NCI-H345 (cell line): Measurements from ENCODE around the gene SLC35F3.

ENCODE experiments used
- DNase-seq: peaks from one replicate; lab custom pipeline; 2025; lab: John Stamatoyannopoulos, UW

Gene SLC35F3

DNA sequence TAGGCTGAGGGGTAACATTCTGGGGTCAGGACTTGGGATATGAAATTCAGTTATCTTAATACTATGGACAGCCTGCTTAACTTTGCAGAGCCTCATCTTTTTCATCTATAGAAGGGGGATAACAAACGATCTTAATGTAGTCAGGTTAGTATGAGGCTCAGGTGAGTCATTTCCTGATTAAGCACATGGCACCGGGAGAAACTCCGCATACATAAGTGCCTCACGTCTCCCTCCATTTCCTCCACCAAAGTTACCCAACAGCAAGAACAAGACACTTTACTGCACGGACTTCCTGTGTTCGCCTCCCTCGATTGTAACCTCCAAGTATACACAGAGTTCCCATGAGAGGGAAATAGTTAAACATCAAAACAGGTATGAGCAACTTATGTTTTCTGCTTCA lies 356.1 kb downstream of the SLC35F3 start:
- no peak for DNase-seq

DNA sequence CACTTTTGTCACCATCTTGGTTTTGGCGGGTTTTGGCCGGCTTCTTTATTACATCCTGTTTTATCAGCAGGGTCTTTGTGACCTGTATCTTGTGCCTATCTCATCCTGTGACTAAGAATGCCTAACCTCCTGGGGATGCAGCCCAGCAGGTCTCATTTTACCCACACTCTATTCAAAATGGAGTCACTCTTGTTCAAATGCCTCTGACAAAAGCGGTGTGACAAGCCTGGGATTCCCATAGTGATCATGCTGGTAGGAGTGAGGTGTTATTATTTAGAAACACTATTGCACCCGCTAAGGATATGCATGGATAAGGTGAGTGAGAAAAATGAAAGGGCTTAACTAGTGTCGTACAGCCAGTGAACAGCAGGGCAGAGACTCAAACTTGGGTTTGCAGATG lies 357.1 kb downstream of the SLC35F3 start:
- no peak for DNase-seq

DNA sequence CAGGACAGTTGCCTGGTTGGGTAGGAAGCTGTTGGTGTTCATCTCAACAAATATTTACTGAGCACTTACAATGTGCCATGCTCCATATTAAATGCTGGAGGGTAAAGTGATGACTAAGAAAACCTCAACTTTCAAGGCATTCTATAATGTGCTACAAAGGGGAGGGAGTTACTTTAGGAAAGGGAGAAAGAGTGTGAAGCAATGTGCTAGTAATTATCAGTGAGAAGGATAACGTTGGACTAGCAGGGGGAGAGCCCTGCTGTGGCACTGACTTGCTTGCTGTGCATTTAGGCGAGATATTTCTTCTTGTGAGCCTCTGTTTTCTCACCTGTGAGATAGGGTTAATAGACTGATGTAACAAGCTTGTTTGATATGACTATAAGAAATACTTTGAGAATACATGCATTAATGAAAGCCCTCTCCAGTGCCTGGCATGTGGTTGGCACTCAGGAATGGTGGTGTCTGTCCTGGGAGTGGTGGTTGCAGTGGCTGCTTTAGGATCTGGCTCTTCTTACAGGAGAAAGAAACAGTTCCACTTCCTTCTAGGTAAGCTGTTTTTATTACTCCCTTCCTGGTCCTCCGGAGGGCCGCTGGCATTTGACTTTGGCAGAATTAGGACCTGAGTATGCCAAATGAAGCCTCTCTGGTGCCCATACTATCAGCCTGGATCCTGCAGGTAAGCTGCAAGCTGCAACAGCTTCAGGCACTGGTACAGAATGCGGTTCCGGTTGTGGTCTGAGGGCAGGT lies 357.7 kb downstream of the SLC35F3 start:
- no peak for DNase-seq

DNA sequence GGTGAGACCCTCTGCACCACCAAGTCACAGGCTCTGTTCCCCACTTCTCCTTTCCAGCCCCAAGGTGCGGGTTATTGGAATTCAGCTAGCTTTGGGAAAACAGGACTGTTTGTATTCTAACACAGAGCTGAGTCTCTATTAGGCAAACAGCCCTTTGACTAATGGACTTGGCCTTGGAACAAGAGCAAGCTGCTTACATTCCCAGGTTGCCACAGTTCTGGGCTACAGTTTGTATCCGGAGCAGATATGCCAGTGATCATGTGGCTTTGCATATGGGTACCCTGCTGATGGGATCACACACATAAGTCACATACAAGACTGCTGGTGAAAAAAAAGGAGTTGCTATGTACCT lies 358.3 kb downstream of the SLC35F3 start:
- no peak for DNase-seq

DNA sequence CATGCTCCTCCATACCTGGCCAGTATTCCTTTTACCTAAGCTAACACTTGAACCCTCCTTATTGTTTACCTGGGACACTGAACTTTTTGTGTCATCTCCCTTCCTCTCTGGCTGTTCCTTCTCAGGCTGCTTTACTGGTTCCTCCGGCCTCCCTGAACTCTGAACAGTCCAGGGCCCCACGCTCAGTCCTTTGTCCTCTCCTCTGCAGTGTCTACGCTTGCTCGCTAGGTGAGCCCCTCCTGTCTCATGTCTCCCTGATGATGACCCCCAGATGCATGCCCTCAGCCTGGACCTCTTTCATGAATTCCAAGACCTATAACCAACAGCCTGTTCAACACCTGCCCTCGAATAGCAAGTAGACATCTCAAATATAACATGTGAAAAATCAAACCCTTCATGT lies 360.4 kb downstream of the SLC35F3 start:
- DNase-seq = no peak

DNA sequence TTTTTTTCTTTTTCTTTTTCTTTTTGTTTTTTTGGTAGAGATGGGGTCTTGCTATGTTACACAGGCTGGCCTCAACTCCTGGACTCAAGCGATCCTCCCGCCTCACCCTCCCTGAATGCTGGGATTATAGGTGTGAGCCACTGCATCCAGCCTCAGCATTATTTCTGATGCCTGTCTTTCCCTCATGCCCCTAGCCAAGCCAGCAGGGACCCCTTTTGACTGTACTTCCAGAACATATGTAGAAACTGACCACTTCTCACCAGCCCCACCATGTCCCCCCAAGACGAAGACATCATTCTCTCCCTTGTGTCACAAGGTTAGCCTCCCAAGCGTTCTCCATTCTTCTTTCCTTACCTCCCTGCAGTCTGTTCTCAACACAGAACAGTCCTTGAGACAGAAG lies 360.8 kb downstream of the SLC35F3 start:
- DNase-seq = no peak

DNA sequence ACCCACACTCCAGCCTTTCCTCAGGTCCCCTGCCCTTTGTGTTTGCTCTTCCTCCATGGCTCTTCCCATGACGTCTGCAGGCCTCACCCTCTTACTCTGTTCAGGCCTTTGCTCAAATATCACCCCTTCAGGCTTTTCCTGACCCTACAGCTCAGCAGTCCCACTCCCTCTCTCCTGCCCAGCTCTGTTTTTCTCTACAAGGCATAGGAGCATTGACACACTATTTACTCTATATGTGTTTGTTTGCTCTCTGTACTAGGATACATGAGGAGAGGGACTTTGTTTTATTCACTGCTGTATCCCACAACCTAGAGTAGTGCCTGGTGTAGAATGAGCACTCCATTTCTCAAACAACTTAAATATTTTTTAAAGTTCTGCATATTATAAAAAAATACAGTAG lies 361.4 kb downstream of the SLC35F3 start:
- peak; percentile 79 for DNase-seq

DNA sequence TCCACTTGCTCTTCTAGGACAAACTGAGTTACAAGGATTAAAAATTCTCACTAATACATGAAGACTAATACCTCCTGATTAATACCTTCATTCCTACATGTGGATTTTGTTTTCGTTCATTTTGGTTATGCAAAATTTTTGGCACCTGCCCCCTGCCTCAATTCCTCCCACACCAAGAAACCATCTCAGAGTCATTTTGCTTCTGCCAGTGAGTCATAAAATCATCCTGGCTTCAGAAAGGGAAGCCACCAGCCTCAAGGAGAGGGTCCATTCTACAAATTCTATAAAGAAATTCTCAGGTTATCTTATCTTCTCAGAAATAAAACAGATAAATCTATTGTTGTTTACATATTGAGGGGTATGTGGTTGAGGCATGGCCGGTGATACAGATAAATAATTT lies 365.6 kb downstream of the SLC35F3 start:
- DNase-seq = no peak

DNA sequence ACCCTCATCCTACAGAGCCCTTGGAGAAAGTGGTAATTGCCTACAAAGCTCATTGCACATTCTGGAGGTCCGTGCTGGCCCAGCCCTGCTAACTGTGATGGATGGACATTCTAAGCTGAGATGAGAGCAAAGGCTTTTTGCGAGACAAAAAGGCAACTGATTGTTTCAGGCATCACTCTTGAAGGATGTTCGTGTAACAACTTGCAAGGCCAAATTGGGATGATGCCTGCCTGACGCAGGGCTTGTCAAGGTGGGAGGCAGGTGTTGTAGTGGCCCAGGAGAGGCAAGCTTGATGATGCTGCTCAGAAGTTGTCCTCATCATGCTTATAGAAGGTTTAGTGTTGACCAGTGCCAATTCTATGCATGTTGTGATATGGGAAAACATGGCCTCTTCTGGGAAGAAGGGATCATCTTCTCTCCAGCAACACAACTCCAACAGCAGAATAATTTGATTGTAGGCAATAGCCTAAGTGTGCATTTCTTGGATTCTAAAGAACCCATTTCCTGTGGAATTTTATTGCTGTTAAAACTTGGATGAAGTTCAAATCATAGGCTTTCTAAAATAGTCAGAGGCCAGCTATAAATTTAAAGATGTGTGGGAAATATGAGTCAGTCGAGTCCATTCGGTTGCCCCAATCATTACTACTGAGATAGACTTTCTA lies 366.2 kb downstream of the SLC35F3 start:
- no peak for DNase-seq

DNA sequence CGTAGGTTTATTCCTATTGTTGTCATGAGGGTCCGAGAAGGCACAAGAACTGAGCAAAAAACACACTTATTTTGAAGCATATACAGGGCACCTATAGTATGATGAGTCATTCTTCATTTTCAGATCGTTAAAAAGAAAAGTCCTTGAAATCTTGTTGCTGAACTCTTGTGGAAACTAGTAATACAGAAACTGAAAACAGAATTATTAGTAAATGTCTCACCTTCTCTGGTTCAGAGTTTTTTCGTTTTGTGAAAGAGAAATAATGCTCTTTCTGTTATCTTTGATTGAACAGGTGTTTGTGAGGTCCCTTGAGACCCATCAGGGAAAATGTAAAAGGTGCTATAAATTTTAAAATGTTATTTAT lies 366.7 kb downstream of the SLC35F3 start:
- no peak for DNase-seq

DNA sequence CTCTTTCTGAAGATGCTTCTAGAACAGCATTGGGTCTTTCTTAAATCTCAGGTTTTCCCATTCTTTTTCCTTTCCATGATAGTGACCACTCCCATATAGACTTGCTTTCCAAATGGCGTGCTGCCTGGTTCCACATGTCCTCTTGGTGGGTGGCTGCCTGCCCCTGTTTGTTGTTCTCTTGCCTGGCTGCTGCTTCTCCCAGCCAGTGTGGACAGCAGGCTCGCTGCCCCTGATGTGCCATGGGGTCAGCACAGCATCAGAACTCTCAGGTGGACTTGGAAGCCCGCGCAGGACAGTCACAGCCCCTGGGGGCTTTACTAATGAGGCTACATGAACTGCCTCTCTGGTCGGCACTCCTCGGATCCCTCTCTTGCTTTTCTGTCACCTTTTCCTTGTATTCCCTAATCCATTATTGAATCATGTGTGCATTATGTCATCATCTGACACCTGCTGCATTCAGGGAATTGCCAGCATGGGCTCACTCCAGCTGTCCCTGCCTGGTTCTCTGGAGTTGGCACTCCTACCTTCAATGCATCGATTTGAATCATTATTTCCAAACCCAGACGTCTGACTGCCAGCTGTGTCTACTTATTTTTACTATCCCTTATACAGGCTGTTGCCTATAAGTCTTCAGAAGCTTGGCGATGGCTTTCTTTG lies 368.3 kb downstream of the SLC35F3 start:
- DNase-seq = peak; percentile 92

DNA sequence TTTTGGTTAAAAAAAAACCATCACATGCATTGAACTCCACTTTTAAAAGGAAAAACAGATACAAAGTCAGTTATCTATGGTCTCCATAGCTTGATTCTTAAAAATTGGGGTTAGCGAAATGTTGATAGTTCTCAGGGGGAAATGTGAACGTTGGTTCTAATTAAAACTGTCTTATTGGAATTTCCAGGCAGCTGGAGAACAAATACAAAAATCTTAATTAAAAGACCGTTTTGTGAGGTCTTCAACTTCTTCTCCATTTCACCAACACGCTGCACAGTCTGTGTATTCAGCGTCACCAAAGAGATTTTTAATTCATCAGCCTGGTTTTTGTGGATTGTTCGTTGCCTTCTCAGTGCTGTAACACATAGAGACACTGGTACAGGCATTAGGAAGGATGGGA lies 369.5 kb downstream of the SLC35F3 start:
- no peak for DNase-seq

DNA sequence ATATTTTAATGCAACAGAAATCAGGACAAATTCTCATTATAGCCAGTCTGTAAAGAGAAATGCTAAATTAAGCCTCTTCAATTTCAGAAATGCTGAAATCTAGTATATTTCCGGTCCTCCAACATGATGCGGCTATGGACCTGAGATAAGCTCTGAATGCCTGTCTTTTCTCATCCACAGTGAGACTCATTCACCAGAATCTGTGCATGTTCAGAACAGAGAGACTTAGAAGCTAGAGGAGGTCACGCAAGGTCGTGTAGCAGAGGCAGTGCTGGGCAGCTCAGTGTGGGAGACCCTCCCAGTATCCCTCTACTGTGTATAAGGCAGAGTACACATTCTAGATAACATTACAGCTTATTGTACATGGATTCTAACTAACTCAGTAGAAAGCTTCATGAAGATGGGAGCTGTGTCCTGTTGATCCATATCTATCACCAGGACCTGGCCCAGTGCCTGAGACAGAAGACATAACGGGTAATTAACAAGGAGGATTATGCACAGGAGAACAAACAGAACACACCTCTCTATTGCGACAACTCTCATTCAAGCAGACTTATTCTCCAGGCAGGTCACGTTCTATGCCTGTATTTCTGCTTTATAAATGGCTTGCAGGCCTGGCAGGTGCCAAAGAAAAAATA lies 371.8 kb downstream of the SLC35F3 start:
- DNase-seq = peak; percentile 24

DNA sequence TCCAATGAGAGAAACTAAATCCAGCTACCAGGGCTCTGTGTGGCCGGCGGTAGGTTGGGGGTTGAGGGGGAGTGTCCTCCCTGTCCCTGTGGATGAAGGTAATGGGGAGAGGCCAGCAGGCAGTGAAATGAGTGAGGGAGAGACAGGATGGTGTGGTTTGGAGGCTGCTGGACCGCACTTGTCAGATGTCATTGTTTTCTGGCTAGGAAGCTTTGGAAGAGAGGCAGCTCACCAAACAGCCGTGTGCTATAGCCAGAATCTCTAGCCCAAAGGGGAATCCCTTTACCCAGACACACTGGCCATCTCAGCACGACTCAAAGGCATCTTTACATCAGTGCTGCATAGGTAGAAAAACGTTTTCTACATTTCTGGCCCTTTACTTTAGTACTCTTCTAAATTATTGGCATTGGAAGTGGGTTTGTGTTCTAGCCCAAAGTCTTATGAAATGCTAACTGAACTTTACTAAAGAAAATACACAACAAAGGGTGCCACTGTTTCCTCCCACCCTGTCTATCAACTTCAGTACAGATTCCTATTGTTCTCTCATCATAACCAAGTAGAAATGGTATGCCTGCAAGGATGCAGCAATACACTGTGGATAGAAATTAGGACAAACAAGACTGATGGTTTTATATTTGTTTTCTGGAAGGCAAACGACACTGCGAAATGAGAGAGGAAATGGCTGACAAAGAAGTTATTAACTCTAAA lies 372.8 kb downstream of the SLC35F3 start:
- no peak for DNase-seq

DNA sequence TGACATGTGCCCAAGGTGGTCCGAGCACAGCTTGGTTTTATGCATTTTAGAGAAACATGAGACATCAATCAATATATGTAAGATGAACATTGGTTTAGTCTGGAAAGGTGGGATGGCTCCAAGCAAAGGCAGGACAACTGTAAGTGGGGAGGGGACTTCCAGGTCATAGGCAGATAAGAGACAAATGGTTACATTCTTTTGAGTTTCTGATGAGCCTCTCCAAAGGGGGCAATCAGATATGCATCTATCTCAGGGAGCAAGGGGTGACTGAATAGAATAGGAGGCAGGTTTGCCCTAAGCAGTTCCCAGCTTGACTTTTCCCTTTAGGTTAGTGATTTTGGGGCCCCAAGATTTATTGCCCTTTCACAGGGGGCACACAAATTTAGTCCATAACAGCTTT lies 374.5 kb downstream of the SLC35F3 start:
- DNase-seq = no peak

DNA sequence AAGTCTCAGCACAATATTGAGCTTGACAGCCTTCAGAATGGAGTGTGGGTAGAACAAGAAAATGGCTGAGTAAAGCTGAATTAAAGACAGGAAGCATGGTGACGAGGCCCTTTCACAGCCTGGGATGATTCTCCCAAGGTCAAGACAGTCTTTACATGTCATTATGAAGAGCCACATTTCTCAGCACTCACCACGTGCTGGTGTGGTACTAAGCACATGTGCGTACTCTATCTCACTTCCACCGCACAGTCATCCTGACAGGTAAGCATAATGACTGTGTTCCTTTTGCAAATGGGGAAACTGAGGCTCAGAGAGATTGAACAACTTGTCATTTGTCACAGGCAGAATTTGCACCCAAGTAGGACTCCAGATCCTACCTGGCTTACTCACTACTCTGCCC lies 376.0 kb downstream of the SLC35F3 start:
- no peak for DNase-seq

DNA sequence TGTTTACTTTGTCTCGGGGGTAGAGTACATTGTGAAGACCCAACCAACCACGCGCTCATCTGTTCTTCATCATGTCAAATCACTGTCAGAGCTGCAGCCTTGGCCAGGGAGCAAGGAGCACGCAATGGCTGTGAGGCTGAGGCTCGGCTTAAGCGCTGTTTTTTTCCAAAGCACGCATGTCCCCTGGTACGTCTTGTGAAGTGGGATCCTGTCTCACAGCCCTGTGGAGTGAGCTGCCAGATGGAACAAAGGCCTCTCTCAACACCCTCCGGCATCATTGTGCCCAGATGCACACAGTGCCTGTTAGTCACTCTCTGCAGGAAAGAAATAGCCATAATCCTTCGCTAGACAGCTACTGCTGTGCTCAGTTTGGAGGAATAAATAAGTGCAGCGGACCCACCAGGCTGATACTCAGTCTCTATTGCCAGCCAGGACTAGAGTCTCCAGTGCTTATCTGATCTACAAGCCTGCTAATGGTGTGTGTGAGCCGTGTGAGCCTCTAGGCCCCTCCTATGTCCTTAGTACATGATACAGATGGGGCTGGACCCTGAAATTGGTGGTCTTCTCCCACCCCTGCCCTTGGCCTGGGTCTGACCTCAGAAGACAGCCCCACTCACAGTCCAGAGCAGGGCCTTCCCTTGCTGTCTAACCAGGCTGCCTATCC lies 377.5 kb downstream of the SLC35F3 start:
- DNase-seq = peak; percentile 93

DNA sequence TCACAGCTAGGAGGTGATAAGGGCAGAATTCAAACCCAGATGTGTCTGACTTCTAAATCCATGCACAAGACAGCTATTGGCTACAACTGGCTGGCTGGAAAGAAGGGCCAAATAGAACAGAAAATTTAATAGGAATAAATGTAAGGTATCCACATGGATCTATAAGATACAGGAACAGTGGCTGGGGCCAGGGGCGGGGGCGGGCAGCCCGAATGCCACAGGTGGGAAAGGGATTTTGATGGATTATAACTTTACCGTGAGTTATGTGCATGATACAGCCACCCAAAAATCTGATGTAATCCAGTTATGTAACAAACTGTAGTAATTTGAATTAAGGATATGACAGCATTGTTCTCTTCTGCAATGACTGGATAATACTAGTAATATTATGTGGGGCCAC lies 381.7 kb downstream of the SLC35F3 start:
- DNase-seq = no peak

DNA sequence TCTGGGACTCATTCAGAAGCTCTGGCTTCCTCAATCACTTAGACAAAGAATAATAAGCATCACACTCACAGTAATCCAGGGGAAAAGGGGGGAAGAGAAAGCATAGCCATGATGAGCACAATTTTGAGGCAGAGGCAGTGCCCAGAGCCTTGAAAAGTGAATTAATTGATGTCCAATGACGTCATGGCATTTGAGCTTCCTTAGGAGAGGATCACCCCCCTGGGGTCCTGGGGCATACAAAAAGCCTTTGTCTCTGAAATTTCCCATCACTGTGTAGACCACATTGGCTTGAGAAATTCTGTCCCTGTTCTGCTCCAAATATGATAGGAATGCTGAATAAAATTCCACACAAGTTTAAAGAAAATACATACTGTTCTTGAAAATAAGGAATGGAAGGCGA lies 384.5 kb downstream of the SLC35F3 start:
- DNase-seq = no peak

DNA sequence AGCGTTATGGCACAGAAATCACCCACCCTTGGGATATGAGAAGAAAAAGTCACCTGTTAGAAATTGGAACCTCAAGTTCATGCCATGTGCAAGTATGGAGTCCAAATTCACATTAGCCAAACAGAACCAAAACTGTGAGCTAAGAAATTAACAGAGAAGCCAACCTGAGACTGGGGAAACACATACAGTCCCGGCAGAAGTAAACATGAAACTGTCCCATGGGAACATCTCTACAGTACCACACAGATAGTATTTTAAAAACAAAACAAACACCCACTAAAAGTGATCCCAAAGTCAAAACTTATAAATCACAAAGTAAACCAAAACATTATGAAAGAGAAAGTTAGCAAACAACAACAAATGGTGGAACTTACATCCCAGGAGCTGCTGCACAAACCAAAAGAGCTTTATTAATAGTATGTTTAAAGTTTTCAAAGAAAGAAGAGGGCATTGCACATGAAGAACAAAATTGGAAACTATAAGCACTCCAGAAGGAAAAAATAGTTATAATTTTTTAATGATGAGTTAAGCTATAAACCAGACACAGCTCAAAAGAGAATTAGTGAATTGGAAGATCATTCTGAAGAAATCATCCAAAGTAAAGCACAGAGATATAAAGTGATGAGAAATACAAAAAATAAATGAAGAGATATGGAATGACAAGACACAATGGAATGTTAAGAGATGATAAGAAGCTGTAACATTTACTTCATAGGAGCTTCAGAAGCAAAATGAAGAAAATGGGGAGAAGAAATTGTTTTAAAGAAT lies 385.2 kb downstream of the SLC35F3 start:
- DNase-seq = no peak

DNA sequence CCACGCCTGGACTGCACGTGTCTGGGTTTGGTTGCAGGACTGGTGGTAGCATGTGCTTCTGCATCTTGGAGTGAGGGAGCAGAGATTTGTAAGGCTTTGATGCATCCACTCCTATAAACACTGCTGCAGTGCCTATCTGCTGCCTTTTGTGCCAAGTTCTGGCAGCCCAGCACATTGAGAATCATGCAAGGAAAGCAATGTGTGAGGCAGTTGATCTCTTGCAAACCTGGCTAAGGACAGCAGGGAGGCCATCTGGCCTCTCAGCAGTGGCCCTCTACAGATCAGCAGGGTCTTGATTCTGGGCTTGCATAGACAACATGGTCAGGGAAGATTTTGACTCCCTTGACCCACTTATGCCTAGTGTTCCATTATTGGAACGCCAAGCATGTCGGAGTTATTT lies 387.5 kb downstream of the SLC35F3 start:
- no peak for DNase-seq
